ENCODE data around the gene WDR73. TPM values are rescaled to one million over a fixed set of nuclear protein-coding genes. Genes with fewer than 3 reads are reported as not detected.
A peak's percentile ranks its signal among the peaks of the same experiment; 100 is the strongest.

The WDR73 gene
- total and polyA plus RNA-seq, 9 of the 15 experiments (the other 6 are each of a cell fraction or from before 2014, with no cell fraction given): 9.2 to 25.4 (median 21.7) TPM

DNA sequence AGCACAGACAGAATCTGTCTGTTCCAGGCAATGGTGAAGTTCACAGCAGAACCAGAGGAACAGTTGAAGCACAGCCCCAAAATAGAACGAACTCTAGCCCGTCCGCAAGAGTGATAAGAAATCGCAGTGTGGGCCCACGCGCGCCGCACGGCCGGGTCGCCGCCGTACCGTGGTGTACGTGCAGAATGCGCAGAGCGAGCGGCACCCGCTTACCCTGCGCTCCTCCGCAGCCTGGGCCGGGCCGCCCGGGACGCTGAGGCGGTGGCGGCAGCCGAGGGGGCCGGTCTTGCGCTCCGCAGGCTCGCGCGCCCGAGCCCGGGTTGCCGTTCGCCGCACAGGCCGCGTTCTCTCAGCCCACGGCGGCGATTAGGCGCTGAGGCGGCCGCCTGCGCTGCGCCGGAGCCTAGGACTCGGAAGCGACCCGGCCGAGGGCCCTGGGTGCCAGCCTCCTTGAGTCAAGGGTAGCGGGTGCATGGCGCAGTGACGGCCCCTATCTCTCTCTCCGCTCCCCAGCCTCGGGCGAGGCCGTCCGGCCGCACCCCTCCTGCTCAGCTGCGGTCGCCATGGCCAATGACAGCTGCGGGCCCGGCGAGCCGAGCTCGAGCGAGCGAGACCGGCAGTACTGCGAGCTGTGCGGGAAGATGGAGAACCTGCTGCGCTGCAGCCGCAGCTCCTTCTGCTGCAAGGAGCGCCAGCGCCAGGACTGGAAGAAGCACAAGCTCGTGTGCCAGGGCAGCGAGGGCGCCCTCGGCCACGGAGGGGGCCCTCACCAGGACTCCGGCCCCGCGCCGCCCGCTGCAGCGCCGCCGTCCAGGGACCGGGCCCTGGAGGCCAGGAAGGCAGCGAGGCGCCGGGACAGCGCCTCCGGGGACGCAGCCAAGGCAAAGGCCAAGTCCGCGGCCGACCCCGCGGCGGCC is 20.5 kb downstream of the WDR73 start (continued):
- TF ChIP-seq, protein P1, sequence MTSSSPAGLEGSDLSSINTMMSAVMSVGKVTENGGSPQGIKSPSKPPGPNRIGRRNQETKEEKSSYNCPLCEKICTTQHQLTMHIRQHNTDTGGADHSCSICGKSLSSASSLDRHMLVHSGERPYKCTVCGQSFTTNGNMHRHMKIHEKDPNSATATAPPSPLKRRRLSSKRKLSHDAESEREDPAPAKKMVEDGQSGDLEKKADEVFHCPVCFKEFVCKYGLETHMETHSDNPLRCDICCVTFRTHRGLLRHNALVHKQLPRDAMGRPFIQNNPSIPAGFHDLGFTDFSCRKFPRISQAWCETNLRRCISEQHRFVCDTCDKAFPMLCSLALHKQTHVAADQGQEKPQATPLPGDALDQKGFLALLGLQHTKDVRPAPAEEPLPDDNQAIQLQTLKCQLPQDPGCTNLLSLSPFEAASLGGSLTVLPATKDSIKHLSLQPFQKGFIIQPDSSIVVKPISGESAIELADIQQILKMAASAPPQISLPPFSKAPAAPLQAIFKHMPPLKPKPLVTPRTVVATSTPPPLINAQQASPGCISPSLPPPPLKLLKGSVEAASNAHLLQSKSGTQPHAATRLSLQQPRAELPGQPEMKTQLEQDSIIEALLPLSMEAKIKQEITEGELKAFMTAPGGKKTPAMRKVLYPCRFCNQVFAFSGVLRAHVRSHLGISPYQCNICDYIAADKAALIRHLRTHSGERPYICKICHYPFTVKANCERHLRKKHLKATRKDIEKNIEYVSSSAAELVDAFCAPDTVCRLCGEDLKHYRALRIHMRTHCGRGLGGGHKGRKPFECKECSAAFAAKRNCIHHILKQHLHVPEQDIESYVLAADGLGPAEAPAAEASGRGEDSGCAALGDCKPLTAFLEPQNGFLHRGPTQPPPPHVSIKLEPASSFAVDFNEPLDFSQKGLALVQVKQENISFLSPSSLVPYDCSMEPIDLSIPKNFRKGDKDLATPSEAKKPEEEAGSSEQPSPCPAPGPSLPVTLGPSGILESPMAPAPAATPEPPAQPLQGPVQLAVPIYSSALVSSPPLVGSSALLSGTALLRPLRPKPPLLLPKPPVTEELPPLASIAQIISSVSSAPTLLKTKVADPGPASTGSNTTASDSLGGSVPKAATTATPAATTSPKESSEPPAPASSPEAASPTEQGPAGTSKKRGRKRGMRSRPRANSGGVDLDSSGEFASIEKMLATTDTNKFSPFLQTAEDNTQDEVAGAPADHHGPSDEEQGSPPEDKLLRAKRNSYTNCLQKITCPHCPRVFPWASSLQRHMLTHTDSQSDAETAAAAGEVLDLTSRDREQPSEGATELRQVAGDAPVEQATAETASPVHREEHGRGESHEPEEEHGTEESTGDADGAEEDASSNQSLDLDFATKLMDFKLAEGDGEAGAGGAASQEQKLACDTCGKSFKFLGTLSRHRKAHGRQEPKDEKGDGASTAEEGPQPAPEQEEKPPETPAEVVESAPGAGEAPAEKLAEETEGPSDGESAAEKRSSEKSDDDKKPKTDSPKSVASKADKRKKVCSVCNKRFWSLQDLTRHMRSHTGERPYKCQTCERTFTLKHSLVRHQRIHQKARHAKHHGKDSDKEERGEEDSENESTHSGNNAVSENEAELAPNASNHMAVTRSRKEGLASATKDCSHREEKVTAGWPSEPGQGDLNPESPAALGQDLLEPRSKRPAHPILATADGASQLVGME (CRISPR knock-in tag; IDR thresholded peaks at IDR 0.05): 0 out of 2 replicates have a peak, but pooled peaks have one; percentile 67
- peak; percentile 95 for TF ChIP-seq RBBP5 (IDR thresholded peaks at IDR 0.05; ENCODE audit: borderline replicate concordance, insufficient read depth, low read length, poor library complexity, severe bottlenecking)
- peak; percentile 89 for TF ChIP-seq HNRNPLL (IDR thresholded peaks at IDR 0.05; ENCODE audit: low read depth, low read length, poor library complexity, severe bottlenecking)
- TF ChIP-seq KLF16 (IDR thresholded peaks at IDR 0.05): no peak
- 0 out of 2 replicates have a peak, but pooled peaks have one; percentile 14 for TF ChIP-seq XRCC5 (IDR thresholded peaks at IDR 0.05; ENCODE audit: low read depth, low read length)
- TF ChIP-seq NCOA1 (IDR thresholded peaks at IDR 0.05; ENCODE audit: low read depth): no peak
- no peak for TF ChIP-seq SMARCA5 (IDR thresholded peaks at IDR 0.05)
- no peak for TF ChIP-seq NR2C2 (CRISPR knock-in tag; IDR thresholded peaks at IDR 0.05)
- TF ChIP-seq NR2C2 (tag; IDR thresholded peaks at IDR 0.05): peak; percentile 57
- no peak for TF ChIP-seq EWSR1 (IDR thresholded peaks at IDR 0.05; ENCODE audit: borderline replicate concordance, low read depth, partially characterized antibody)
- peak; percentile 68 for TF ChIP-seq HMGN3 (IDR thresholded peaks at IDR 0.05; ENCODE audit: borderline replicate concordance, extremely low read depth, insufficient read length, low read depth, low read length)
- no peak for TF ChIP-seq KAT2B (IDR thresholded peaks at IDR 0.05; ENCODE audit: low read depth, low read length)
- TF ChIP-seq, protein P2, sequence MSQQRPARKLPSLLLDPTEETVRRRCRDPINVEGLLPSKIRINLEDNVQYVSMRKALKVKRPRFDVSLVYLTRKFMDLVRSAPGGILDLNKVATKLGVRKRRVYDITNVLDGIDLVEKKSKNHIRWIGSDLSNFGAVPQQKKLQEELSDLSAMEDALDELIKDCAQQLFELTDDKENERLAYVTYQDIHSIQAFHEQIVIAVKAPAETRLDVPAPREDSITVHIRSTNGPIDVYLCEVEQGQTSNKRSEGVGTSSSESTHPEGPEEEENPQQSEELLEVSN (IDR thresholded peaks at IDR 0.05; ENCODE audit: borderline replicate concordance in 1 of 2, extremely low read depth in 1 of 2, insufficient read depth in 1 of 2, insufficient read length in 1 of 2, low read depth in 1 of 2, low read length in 1 of 2, poor library complexity in 1 of 2, severe bottlenecking in 1 of 2): peak; percentile 23 to 55
- no peak for TF ChIP-seq CHD1 (IDR thresholded peaks at IDR 0.05; ENCODE audit: low read length)
- TF ChIP-seq RNF2 (IDR thresholded peaks at IDR 0.05): peak; percentile 66; the same call in 1 of the 2 replicates
- TF ChIP-seq CCNT2 (IDR thresholded peaks at IDR 0.05; ENCODE audit: borderline replicate concordance, extremely low read depth, insufficient read length, low read depth, low read length): peak; percentile 40
- peak; percentile 96 for TF ChIP-seq TFAP4 (CRISPR knock-in tag; IDR thresholded peaks at IDR 0.05; ENCODE audit: borderline replicate concordance)
